HG03460 (cell line): ENCODE measurements around the gene CHST11.
A peak's percentile ranks its signal among the peaks of the same experiment; 100 is the strongest.

Experiments
- ATAC-seq: cut with Tn5 transposase; IDR thresholded peaks from one replicate; pipeline ENCODE4 v1.9.1; 2021; ENCODE audit not compliant: unreplicated experiment

Gene CHST11

GRCh38 chr12:104748356-104748755 lies 291.6 kb downstream of the CHST11 start:
- no peak for ATAC-seq

DNA sequence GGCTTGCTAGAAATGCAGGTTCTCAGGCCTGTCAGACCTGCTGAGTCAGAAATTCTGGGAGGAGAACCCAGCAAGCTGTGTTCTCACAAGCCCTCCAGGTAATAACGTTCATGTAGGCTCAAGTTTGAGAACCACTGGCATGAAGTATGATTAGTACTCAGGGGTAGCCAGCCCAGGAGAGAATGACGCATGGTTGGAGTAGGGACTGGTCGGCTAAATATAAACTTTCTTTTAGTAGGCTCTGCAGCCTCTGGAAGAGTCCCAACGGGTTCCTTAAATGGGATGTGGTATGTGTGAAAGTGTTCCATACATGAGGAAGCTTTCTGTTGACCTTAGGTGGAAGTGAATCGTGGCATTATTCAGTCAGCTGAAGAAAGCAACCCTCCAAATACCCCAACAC lies 292.0 kb downstream of the CHST11 start:
- ATAC-seq = no peak

GRCh38 chr12:104749545-104749944 lies 292.8 kb downstream of the CHST11 start:
- no peak for ATAC-seq

DNA sequence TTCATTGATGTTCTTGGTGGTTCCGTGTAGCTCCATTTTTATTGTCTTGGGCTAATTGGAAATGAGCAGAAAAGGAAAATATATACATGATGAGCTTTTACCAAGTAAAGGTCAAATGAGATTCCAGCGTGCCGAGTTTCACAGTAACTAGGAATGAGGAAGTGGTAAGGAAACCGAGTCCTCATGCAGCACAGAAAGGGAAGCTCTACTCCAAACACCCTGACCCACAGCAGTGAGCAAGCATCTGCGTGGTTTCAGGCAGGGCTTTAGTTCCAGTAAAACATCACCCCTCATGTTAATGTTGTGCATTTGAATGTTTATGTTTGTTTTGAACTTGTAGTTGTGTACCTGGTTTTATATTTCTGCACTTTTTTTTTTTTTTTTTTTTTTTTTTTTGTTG lies 293.3 kb downstream of the CHST11 start:
- peak; percentile 50 for ATAC-seq

- ATAC-seq = no peak
These were observed 294.4 kb downstream of the CHST11 start for GRCh38 chr12:104751120-104751519.

DNA sequence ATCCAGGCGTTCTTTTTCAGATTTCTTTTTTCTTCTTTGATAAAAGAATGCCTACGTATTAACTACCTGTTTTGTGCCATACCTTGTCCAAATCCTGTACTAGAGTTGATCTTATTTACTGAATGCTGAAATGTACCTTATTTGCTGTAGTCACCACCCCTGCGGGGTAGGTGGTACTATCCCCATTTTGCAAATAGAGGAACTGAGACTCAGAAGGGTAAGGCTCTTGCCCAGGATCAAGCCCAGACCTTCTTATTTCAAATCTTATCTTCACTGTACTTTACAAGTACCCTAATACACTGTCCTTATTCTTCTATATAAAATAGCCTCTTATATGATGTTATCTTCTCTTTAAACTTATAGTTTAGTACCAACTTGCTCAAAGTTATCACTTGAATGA lies 294.8 kb downstream of the CHST11 start:
- ATAC-seq = peak; percentile 82

- no peak for ATAC-seq
These were observed 295.3 kb downstream of the CHST11 start for GRCh38 chr12:104752016-104752415.

DNA sequence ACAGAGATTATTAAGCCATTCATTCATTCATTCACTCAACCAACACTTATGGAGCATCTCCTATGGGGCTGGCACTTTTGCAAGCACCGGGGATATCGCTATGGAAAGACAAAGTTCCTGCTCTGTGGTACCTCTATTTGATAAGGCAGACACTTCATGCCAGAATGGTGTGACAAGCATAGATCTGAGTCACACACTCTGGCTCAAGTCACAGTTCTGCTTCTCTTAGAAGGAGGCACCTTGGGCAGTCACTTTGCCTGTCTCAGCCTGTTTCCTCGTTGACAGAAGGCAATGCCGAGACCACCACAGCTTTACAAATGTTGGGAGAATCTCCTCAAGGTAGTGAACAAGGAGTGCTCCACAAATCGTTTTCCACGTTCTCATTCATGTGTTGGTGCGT lies 296.1 kb downstream of the CHST11 start:
- no peak for ATAC-seq

- ATAC-seq = no peak
These were observed 300.2 kb downstream of the CHST11 start for GRCh38 chr12:104756901-104757300.

GRCh38 chr12:104758771-104759170 lies 302.0 kb downstream of the CHST11 start:
- no peak for ATAC-seq

DNA sequence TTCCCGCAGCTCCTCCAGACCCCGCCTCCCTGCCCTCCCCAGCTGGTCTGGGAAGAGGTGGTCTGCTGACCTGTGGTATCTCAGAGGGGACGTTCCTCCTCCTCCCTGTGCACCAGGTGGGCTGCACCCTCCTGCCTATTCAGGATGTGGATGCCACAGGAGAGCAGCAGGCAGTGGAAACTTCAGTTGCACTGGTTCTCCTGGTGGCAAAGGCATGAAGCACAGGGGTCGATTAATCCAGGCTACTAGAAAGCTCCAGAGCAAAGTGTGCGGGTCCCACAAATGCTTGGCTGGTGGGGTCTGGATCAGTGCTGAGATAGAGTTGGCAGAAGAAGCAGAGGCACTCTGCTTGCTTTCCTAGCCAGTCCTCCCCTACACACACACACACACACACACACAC lies 304.3 kb downstream of the CHST11 start:
- ATAC-seq = no peak

GRCh38 chr12:104761611-104762010 lies 304.9 kb downstream of the CHST11 start:
- ATAC-seq = no peak

GRCh38 chr12:104763168-104763805 lies 306.5 kb downstream of the CHST11 start:
- ATAC-seq = peak; percentile 52

GRCh38 chr12:104764225-104765091 lies 307.7 kb downstream of the CHST11 start:
- ATAC-seq = no peak

GRCh38 chr12:104767261-104767660 lies 310.5 kb downstream of the CHST11 start:
- ATAC-seq = no peak

DNA sequence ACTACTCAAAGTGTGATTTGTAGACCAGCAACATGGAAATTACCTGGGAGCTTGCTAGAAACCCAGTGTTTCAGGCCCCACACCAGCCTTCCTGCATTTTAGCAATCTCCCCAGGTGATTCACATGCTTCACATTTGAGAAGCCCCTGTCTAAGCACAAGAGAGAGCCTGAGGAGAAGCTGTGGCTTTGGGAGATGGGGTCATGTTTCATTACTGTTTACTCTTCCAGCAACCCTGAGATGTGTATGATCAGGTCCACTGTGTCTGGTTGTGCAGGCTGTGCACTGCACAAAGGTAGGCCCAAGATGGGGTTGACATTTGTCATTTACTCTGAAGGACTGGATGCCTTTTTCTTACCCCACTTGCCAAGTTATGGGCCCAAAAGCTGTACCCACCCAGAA lies 311.3 kb downstream of the CHST11 start:
- no peak for ATAC-seq

- ATAC-seq = no peak
These were observed 312.4 kb downstream of the CHST11 start for GRCh38 chr12:104769144-104769561.

GRCh38 chr12:104772336-104772735 lies 315.6 kb downstream of the CHST11 start:
- no peak for ATAC-seq

DNA sequence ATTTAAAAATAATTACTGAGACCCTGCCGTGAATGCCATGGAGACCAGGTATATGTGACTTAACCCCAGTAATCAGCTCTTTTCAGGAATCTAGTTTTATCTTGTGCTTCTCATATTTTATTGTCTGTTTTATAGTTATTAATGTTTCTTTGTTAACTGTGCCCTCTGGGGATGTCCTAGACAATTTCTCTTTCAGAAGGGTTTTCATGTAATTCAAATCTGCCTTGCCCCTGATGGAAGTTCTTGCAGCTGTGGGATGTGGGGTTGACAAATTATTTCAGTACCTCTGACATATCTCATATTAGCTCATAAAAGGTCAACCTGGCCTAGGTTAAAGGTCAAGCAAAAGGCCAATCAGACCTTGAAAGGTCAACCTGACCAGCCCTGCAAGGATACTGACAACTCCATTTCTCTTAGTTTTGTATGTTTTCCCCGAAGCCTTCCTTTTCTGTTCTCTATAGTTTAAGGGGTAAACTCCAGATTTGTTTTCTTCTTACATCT lies 319.0 kb downstream of the CHST11 start:
- no peak for ATAC-seq

- ATAC-seq = no peak
These were observed 322.4 kb downstream of the CHST11 start for GRCh38 chr12:104779134-104779533.

DNA sequence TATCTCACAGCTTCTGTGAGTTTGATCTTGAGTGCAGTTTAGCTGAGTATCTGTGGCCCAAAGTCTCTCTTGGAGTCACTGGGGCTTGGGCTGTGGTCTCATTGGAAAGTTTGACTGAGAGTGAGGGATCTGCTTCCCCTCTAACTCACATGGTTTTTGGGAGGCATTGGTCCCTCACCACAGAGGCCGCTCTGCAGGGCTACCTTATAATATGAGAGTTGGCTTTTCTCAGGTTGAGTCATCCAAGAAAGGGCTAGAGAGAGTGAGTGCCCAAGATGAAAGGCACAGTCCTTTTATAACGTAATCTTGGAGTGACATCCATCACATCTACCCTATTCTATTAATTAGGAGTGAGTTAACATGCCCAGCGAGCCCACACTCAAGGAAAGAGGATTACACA lies 325.5 kb downstream of the CHST11 start:
- ATAC-seq = no peak

DNA sequence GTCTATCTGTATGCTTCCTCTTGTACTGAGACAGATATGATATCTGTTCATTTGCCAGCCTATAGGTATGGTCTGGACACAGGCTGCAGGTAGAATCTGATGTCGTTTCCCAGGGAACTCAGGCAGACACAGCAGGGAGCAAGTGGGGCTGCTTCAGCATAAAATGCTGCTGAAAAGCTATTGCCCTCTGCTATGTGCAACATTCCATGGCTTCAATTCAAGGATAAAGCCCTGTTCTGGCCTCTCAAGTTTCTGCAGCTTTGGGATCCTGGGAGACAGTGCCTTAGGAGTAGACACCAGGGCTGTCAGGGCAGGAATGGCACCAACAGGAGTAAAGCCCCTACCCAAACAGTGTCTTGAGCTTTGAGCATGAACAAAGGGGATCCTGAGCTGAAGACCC lies 327.8 kb downstream of the CHST11 start:
- ATAC-seq = no peak
